ENCODE data around the gene MYL6.

Gene MYL6

GRCh38 chr12:56143870-56144269 lies 14.3 kb upstream of the MYL6 start:
- TF ChIP-seq CTCF (IDR thresholded peaks at IDR 0.05; ENCODE audit: low read depth, low read length, missing control alignments): no peak
- DNase-seq (ENCODE audit: extremely low read depth, low read depth): no peak
- no peak overlapping the region for H3K4me3 ChIP-seq (replicated peaks; ENCODE audit: low read depth, low read length)

- no peak for TF ChIP-seq CTCF (IDR thresholded peaks at IDR 0.05; ENCODE audit: low read depth, low read length, missing control alignments)
- H3K4me3 ChIP-seq (replicated peaks; ENCODE audit: low read depth, low read length): no peak overlapping the region
- no peak for DNase-seq (ENCODE audit: extremely low read depth, low read depth)
Measured at GRCh38 chr12:56145217-56145616, 12.9 kb upstream of the MYL6 start.

- TF ChIP-seq CTCF (IDR thresholded peaks at IDR 0.05; ENCODE audit: low read depth, low read length, missing control alignments): no peak
- no peak for DNase-seq (ENCODE audit: extremely low read depth, low read depth)
- no peak overlapping the region for H3K4me3 ChIP-seq (replicated peaks; ENCODE audit: low read depth, low read length)
Measured at GRCh38 chr12:56146492-56147460, 11.4 kb upstream of the MYL6 start.

DNA sequence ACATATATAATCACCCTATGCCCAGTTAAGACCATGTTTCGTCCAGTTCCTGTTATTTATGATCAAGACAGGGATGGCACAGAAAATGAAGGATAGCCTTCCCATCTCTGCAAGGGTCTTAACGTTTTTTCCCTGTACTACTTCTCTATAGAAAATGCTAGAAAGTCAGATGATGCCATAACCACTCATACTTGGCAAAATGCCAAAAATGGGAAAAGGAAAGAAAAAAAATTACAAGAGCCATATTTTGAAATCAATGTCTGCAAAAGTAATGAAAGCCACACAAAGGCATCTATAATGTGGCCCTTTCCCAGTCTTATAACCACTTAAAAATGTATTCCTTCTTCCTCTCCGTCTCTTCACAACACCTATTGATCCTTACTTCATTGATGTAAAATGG lies 7.6 kb upstream of the MYL6 start:
- H3K4me3 ChIP-seq (replicated peaks; ENCODE audit: low read depth, low read length): no peak overlapping the region
- DNase-seq (ENCODE audit: extremely low read depth, low read depth): no peak
- no peak for TF ChIP-seq CTCF (IDR thresholded peaks at IDR 0.05; ENCODE audit: low read depth, low read length, missing control alignments)

DNA sequence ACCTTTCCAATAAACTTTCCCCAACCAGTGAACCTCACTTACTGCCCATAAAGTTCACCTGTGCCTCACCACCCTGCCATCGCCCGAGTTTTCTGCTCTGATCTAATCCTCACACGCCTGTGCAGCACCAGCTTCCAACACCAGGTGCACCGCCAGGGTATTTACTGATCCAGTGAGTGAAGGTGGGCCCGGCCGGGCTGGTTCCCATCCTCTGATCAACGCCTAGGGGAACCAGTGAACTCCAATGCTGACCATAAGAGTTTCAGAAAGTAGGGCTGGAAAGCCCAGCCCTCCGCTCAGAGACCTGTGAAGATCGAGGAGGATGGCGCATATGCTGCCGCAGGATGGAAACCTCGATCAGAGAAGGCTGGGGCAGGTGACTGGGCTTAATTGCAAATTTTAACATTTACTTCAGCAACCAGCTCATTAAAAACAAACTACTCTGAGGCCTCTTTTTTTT lies 6.5 kb upstream of the MYL6 start:
- DNase-seq (ENCODE audit: extremely low read depth, low read depth): no peak
- H3K4me3 ChIP-seq (replicated peaks; ENCODE audit: low read depth, low read length): peak overlapping the region; percentile 80
- TF ChIP-seq CTCF (IDR thresholded peaks at IDR 0.05; ENCODE audit: low read depth, low read length, missing control alignments): peak; percentile 28

GRCh38 chr12:56152132-56152755 lies 5.9 kb upstream of the MYL6 start, which contains the start of gene MYL6B:
Gene MYL6B (plus strand): TSS chr12:56152587. CDS start chr12:56153919, 1,332 bp downstream.
- peak within 1 kb of the TSS; percentile 80 for H3K4me3 ChIP-seq (replicated peaks; ENCODE audit: low read depth, low read length)
- DNase-seq (ENCODE audit: extremely low read depth, low read depth): peak; percentile 75
- no peak for TF ChIP-seq CTCF (IDR thresholded peaks at IDR 0.05; ENCODE audit: low read depth, low read length, missing control alignments)

Measured in HFF-Myc (cell line).